HG02798 (cell line): Measurements from ENCODE around the gene ATL3.
"Not testable (repeated sequence)": the region's sequence is repeated elsewhere in the genome, so short reads cannot be mapped to it uniquely, and the experiment has no call there.

Experiments used
- ATAC-seq: cut with Tn5 transposase; IDR thresholded peaks from one replicate; pipeline ENCODE4 v1.9.1; 2021; ENCODE audit warnings: mild to moderate bottlenecking; ENCODE audit not compliant: unreplicated experiment, poor library complexity

The ATL3 gene

GRCh38 chr11:63682066-63683021 is 11.2 kb upstream of the ATL3 start:
- no peak for ATAC-seq

- peak; percentile 90 for ATAC-seq
Observed at GRCh38 chr11:63681321-63682065, 10.3 kb upstream of the ATL3 start, which contains the start of gene RTN3. TSS of gene RTN3 (plus strand) at chr11:63681500. CDS start at chr11:63681637, 137 bp downstream.

- ATAC-seq: peak; percentile 1
Observed at GRCh38 chr11:63680834-63681320, 9.7 kb upstream of the ATL3 start.

GRCh38 chr11:63673579-63673978 is 2.4 kb upstream of the ATL3 start:
- no peak for ATAC-seq

- no peak for ATAC-seq
Observed at GRCh38 chr11:63672936-63673539, 1.9 kb upstream of the ATL3 start.

GRCh38 chr11:63672156-63672463 is 934 bp upstream of the ATL3 start:
- ATAC-seq: no peak

- peak; percentile 36 for ATAC-seq
Observed at GRCh38 chr11:63670433-63671321, 499 bp downstream of the ATL3 start.

- ATAC-seq: no peak
Observed at GRCh38 chr11:63670096-63670432, 1.1 kb downstream of the ATL3 start.

- no peak for ATAC-seq
Observed at GRCh38 chr11:63667995-63668795, 3.0 kb downstream of the ATL3 start.

- no peak for ATAC-seq
Observed at GRCh38 chr11:63666874-63667273, 4.3 kb downstream of the ATL3 start.

- no peak for ATAC-seq
Observed at GRCh38 chr11:63663809-63664208, 7.4 kb downstream of the ATL3 start.

GRCh38 chr11:63660972-63661371 is 10.2 kb downstream of the ATL3 start:
- ATAC-seq: no peak

- ATAC-seq: no peak
Observed at GRCh38 chr11:63652671-63653070, 18.5 kb downstream of the ATL3 start.

GRCh38 chr11:63643205-63643604 is 28.0 kb downstream of the ATL3 start:
- ATAC-seq: no peak

- no peak for ATAC-seq
Observed at GRCh38 chr11:63641727-63642126, 29.4 kb downstream of the ATL3 start.

GRCh38 chr11:63639199-63639832 is 31.9 kb downstream of the ATL3 start:
- ATAC-seq: no peak

GRCh38 chr11:63638436-63638835 is 32.7 kb downstream of the ATL3 start:
- not testable (repeated sequence) for ATAC-seq

- no peak for ATAC-seq
Observed at GRCh38 chr11:63635762-63636465, 35.3 kb downstream of the ATL3 start.
